Tibial nerve (tissue), 3 donors: ENCODE results near the gene MUCL3.

ENCODE experiments used
- EP300 ChIP-seq, 2 donors: sonication (generic); formaldehyde crosslinking; IDR thresholded peaks; one replicate each; pipeline ENCODE4 v1.6.1; 2017; ENCODE audit warnings: antibody characterized with exemption in 2 of 2, mild to moderate bottlenecking in 1 of 2
- POLR2A ChIP-seq, 2 donors: fragments of 450-650 bp; IDR thresholded peaks; one replicate each; pipeline ENCODE4 v1.6.1; 2017; ENCODE audit warnings: antibody characterized with exemption in 2 of 2, mild to moderate bottlenecking in 2 of 2, moderate library complexity in 2 of 2

DNA sequence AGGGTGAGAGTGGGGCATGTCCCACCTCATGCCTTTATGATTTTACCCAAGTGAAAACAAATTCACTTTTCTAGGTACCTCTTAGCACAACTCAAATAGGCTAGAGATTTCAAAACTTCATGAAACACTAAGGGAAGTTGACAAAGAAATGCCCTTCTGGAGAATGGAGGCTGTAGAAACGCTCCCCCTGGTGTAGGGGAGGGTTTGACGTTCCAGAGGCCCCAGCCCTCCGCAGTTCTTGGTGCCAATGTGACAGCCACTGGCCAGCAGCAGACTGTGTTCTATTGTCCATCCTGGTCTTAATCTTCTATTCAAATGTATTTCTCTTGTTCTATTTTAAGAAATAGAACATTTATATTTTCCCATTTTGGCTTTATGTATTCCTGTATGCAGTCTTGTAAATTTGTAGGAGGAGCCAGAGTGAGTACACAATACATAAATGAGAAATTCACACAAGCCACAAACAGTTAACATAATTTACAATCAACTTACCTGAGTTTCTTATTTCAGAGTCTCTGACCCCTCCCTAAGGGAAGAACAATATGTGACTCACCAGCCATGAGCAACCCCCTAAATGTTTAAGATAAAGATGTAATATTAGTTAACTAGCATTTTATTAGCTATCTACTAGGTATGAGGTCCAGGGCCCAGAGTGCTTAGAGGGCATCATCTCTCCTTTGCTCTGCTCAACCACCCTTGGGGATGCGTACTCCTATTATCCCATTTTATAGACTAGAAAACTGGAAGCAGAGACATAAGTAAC lies 33.9 kb downstream of the MUCL3 start:
- no peak for TF ChIP-seq POLR2A (IDR thresholded peaks at IDR 0.05)
- TF ChIP-seq EP300 (IDR thresholded peaks at IDR 0.05): no peak
